GM12865 (cell line): Measurements from ENCODE around the gene SMIM15.

Experiments used
- DNase-seq: peaks from one replicate; pipeline ENCODE4 v3.0.0; 2010; ENCODE audit warnings: low read depth
- H3K4me3 ChIP-seq: 2 replicates; pipeline ENCODE4 v1.5.1; 2011; ENCODE audit warnings: mild to moderate bottlenecking, low read depth, low read length, control low read depth
- CTCF ChIP-seq: IDR thresholded peaks from 2 replicates; pipeline ENCODE4 v1.5.1; 2011; ENCODE audit warnings: low read length, control low read depth, low read depth, inconsistent platforms; ENCODE audit not compliant: insufficient read depth; ENCODE audit errors: missing control alignments

The SMIM15 gene

GRCh38 chr5:61177070-61177469 lies 14.8 kb upstream of the SMIM15 start:
- no peak for DNase-seq
- H3K4me3 ChIP-seq, result no peak overlapping the region
- TF ChIP-seq CTCF, result no peak

GRCh38 chr5:61176631-61177030 lies 14.4 kb upstream of the SMIM15 start:
- H3K4me3 ChIP-seq, result no peak overlapping the region
- no peak for DNase-seq
- TF ChIP-seq CTCF, result no peak

- no peak for TF ChIP-seq CTCF
Measured at GRCh38 chr5:61171479-61171878, 9.2 kb upstream of the SMIM15 start.

GRCh38 chr5:61168951-61169350 lies 6.7 kb upstream of the SMIM15 start:
- TF ChIP-seq CTCF, result no peak
- no peak for DNase-seq
- H3K4me3 ChIP-seq, result no peak overlapping the region

More at GRCh38 chr5:61171479-61171878, 9.2 kb upstream of the SMIM15 start:
- no peak for DNase-seq
- H3K4me3 ChIP-seq, result no peak overlapping the region

GRCh38 chr5:61167382-61167781 lies 5.1 kb upstream of the SMIM15 start:
- peak; percentile 24 for TF ChIP-seq CTCF
- peak; percentile 43 for DNase-seq
- H3K4me3 ChIP-seq, result no peak overlapping the region

- no peak overlapping the region; the same call in 1 of the 2 replicates for H3K4me3 ChIP-seq
- TF ChIP-seq CTCF, result no peak
- no peak for DNase-seq
Measured at GRCh38 chr5:61163905-61164304, 1.6 kb upstream of the SMIM15 start.

- TF ChIP-seq CTCF, result no peak
- H3K4me3 ChIP-seq, result peak overlapping the region; percentile 72
- DNase-seq, result peak; percentile 16
Measured at GRCh38 chr5:61162832-61163567, 732 bp upstream of the SMIM15 start.
